H1 (cell line): ENCODE data around the gene PXDC1.

ENCODE experiments used
- BRCA1 ChIP-seq: IDR thresholded peaks from 2 replicates; pipeline ENCODE4 v1.6.1; 2012; ENCODE audit warnings: low read depth, low read length, improper control_type of control experiment
- CTCF ChIP-seq, 3 experiments: IDR thresholded peaks; 1 replicate in 2 of 3; 2 replicates in 1 of 3; pipeline versions ENCODE4 v1.5.1 to v1.6.1; 2011; ENCODE audit warnings: low read length in 3 of 3, mild to moderate bottlenecking in 3 of 3, inconsistent platforms in 2 of 3, low read depth in 1 of 3, moderate library complexity in 1 of 3; ENCODE audit not compliant: insufficient read depth in 1 of 3; ENCODE audit errors: control extremely low read depth in 1 of 3
- EZH2 ChIP-seq: fragments of 200-600 bp; sonication (generic); IDR thresholded peaks from 2 replicates; pipeline ENCODE4 v1.7.1; 2012; ENCODE audit warnings: low read depth, mild to moderate bottlenecking, moderate library complexity, low read length, inconsistent platforms; ENCODE audit not compliant: severe bottlenecking
- MAFK ChIP-seq: IDR thresholded peaks from 2 replicates; pipeline ENCODE4 v1.6.1; 2012; ENCODE audit warnings: low read depth, mild to moderate bottlenecking, improper control_type of control experiment, low read length
- POLR2A ChIP-seq, 2 experiments: IDR thresholded peaks; 1 replicate in 1 of 2; 2 replicates in 1 of 2; pipeline ENCODE4 v1.6.1; 2011; ENCODE audit warnings: low read depth in 2 of 2, low read length in 2 of 2, mild to moderate bottlenecking in 2 of 2; ENCODE audit errors: control extremely low read depth in 1 of 2
- POU5F1 ChIP-seq: IDR thresholded peaks from 2 replicates; pipeline ENCODE4 v1.6.1; 2011; ENCODE audit warnings: low read depth, mild to moderate bottlenecking, low read length, moderate library complexity
- RBBP5 ChIP-seq: IDR thresholded peaks from 2 replicates; pipeline ENCODE4 v1.7.1; 2012; ENCODE audit warnings: low read depth, mild to moderate bottlenecking, inconsistent platforms, low read length, moderate library complexity, borderline replicate concordance
- RFX5 ChIP-seq: IDR thresholded peaks from 2 replicates; pipeline ENCODE4 v1.6.1; 2011; ENCODE audit warnings: low read depth, low read length, improper control_type of control experiment, borderline replicate concordance
- SIX5 ChIP-seq: IDR thresholded peaks from 2 replicates; pipeline ENCODE4 v1.6.1; 2011; ENCODE audit warnings: mild to moderate bottlenecking, low read depth, low read length
- TAF1 ChIP-seq: IDR thresholded peaks from 2 replicates; pipeline ENCODE4 v1.6.1; 2011; ENCODE audit warnings: mild to moderate bottlenecking, low read depth, low read length
- TEAD4 ChIP-seq: IDR thresholded peaks from 2 replicates; pipeline ENCODE4 v1.6.1; 2012; ENCODE audit warnings: low read depth, low read length, inconsistent platforms, mixed read lengths
- YY1 ChIP-seq: IDR thresholded peaks from 2 replicates; pipeline ENCODE4 v1.6.1; 2011; ENCODE audit warnings: low read depth, mild to moderate bottlenecking, low read length
- ZNF274 ChIP-seq: IDR thresholded peaks from 2 replicates; pipeline ENCODE4 v1.7.0; 2012; ENCODE audit warnings: low read length, borderline replicate concordance; ENCODE audit errors: extremely low read depth
- TF ChIP-seq, protein P1 (sequence below): IDR thresholded peaks from 2 replicates; pipeline ENCODE4 v1.6.1; 2012; ENCODE audit warnings: low read length, inconsistent platforms

DNA sequence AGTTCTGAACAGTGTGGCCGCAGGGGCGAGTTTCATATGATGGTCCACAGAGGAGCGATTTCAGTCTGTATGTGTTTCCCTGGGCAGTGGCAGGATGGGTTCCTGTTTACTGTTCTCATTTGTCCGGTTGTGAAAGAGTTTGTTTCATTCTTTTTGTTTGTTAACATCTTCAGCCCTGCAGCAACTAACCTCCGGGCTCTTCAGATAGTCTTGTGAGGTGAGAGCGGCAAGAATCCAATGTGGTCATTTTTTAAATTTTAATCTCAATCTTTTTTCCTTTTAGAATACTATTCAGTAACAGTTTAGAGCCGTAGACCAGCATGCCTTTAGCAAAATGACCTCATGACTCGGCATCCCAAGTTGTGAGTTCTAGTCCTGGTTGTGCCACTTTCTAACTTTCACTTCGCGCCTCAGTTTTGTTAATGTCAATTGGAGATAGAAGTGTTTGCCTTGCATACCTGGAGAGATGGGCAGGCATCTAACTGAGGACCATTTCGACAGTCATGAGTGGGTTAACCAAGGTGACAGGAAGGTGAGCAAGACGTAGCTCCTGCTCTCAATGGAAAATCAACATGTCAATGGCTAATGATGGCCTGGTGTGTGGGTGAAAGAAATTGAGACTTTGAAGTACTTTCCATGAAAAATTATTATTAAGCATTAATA is 38.5 kb upstream of the PXDC1 start:
- TF ChIP-seq RFX5 (no peak), SIX5 (no peak), EZH2 (no peak), YY1 (no peak), TEAD4 (no peak), CTCF (IDR thresholded peaks at IDR 0.05; ENCODE audit: control extremely low read depth in 1 of 3, insufficient read depth in 1 of 3, low read depth in 1 of 3, low read length in 3 of 3) (no peak), MAFK (no peak), RBBP5 (no peak), ZNF274 (no peak), POLR2A (IDR thresholded peaks at IDR 0.05; ENCODE audit: control extremely low read depth in 1 of 2, low read depth in 2 of 2, low read length in 2 of 2) (no peak), TAF1 (no peak), BRCA1 (no peak), POU5F1 (no peak)
- TF ChIP-seq, protein P1, sequence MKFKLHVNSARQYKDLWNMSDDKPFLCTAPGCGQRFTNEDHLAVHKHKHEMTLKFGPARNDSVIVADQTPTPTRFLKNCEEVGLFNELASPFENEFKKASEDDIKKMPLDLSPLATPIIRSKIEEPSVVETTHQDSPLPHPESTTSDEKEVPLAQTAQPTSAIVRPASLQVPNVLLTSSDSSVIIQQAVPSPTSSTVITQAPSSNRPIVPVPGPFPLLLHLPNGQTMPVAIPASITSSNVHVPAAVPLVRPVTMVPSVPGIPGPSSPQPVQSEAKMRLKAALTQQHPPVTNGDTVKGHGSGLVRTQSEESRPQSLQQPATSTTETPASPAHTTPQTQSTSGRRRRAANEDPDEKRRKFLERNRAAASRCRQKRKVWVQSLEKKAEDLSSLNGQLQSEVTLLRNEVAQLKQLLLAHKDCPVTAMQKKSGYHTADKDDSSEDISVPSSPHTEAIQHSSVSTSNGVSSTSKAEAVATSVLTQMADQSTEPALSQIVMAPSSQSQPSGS = no peak
